MM.1S (cell line): ENCODE measurements around the gene TTC28.

Experiments
- EZH2 ChIP-seq: fragments of 300-600 bp; sonication (generic); optimal IDR thresholded peaks from 2 replicates; pipeline ENCODE3; 2017; ENCODE audit warnings: low read depth, mild to moderate bottlenecking, antibody characterized with exemption, low read length, mixed read lengths
- TF ChIP-seq, protein P1 (sequence below): fragments of 300-600 bp; sonication (generic); IDR thresholded peaks from 2 replicates; pipeline ENCODE4 v1.5.1; 2016; ENCODE audit warnings: antibody characterized with exemption, low read length, mixed read lengths

GRCh38 chr22:28029201-28029948 lies 650.3 kb downstream of the TTC28 start:
- TF ChIP-seq, protein P1, sequence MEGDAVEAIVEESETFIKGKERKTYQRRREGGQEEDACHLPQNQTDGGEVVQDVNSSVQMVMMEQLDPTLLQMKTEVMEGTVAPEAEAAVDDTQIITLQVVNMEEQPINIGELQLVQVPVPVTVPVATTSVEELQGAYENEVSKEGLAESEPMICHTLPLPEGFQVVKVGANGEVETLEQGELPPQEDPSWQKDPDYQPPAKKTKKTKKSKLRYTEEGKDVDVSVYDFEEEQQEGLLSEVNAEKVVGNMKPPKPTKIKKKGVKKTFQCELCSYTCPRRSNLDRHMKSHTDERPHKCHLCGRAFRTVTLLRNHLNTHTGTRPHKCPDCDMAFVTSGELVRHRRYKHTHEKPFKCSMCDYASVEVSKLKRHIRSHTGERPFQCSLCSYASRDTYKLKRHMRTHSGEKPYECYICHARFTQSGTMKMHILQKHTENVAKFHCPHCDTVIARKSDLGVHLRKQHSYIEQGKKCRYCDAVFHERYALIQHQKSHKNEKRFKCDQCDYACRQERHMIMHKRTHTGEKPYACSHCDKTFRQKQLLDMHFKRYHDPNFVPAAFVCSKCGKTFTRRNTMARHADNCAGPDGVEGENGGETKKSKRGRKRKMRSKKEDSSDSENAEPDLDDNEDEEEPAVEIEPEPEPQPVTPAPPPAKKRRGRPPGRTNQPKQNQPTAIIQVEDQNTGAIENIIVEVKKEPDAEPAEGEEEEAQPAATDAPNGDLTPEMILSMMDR: no peak
- no peak for TF ChIP-seq EZH2
